Glutamatergic neuron (in vitro differentiated cells): Measurements from ENCODE around the gene ENOPH1. TPM values are rescaled to one million over a fixed set of nuclear protein-coding genes. Genes with fewer than 3 reads are reported as not detected.
A peak's percentile ranks its signal among the peaks of the same experiment; 100 is the strongest.
"Not testable (repeated sequence)": the region's sequence is repeated elsewhere in the genome, so short reads cannot be mapped to it uniquely, and the experiment has no call there.

Experiments
- DNase-seq: peaks from one replicate; pipeline ENCODE4 v3.0.0; 2022
- H3K27ac Mint-ChIP-seq: one replicate; pipeline ENCODE4 v1.8.0; 2020; ENCODE audit warnings: mild to moderate bottlenecking, mixed read lengths, inconsistent platforms; ENCODE audit not compliant: unreplicated experiment
- H3K27me3 Mint-ChIP-seq: one replicate; pipeline ENCODE4 v1.8.0; 2020; ENCODE audit warnings: mild to moderate bottlenecking, moderate library complexity, mixed read lengths, inconsistent platforms; ENCODE audit not compliant: unreplicated experiment
- H3K36me3 Mint-ChIP-seq: one replicate; pipeline ENCODE4 v1.8.0; 2020; ENCODE audit warnings: mild to moderate bottlenecking, mixed read lengths, inconsistent platforms; ENCODE audit not compliant: unreplicated experiment
- H3K4me1 Mint-ChIP-seq: one replicate; pipeline ENCODE4 v1.8.0; 2020; ENCODE audit warnings: mild to moderate bottlenecking, low read depth, mixed read lengths, inconsistent platforms; ENCODE audit not compliant: unreplicated experiment
- H3K4me3 Mint-ChIP-seq: one replicate; pipeline ENCODE4 v1.8.0; 2020; ENCODE audit warnings: mild to moderate bottlenecking, mixed read lengths, inconsistent platforms; ENCODE audit not compliant: unreplicated experiment
- H3K9me3 Mint-ChIP-seq: one replicate; pipeline ENCODE4 v1.8.0; 2020; ENCODE audit warnings: mild to moderate bottlenecking, moderate library complexity, mixed read lengths, inconsistent platforms; ENCODE audit not compliant: unreplicated experiment
- CTCF ChIP-seq: fragments of 200-600 bp; sonication (generic); IDR thresholded peaks from one replicate; pipeline ENCODE4 v1.5.0; 2021; ENCODE audit not compliant: partially characterized antibody, unreplicated experiment
- long read RNA-seq: library from polyadenylated mRNA; unstranded; transcript quantifications from one replicate; pipeline ENCODE4 v2.0.0, GENCODE V29; 2020; ENCODE audit not compliant: unreplicated experiment
- total RNA-seq: library from RNA; stranded (reverse); fragmentation: NEBNext Ultra II Directional; extraction: Animal tissue kit (Norgen Biotek cat#: 25700); gene quantifications from one replicate; pipeline ENCODE4 v1.2.1, GENCODE V29; 2021; ENCODE audit not compliant: unreplicated experiment

The ENOPH1 gene
- 26.9 TPM for total RNA-seq
- long read RNA-seq, transcript ENOPH1-201 (6 exons, 2,025 nt) = major isoform, 33 of 48 reads
- long read RNA-seq, transcript ENOPH1-203 (6 exons, 1,874 nt) = minor isoform, 5 of 48 reads
- long read RNA-seq, partial matches to known transcripts = 1 of 48 reads
- long read RNA-seq, other reads (novel, unspliced or antisense) = 5 of 48 reads

- no peak for TF ChIP-seq CTCF
- H3K9me3 Mint-ChIP-seq = peaks cover 27% of the 10 kb centered on the region
- H3K4me1 Mint-ChIP-seq = peaks cover 21% of the 10 kb centered on the region
- H3K4me3 Mint-ChIP-seq = peak within 1 kb of the TSS; percentile 99
- H3K27ac Mint-ChIP-seq = peak within 1 kb of the TSS; percentile 100
- peak; percentile 99 for DNase-seq
- peaks cover 9% of the 10 kb centered on the region for H3K27me3 Mint-ChIP-seq
- peaks cover 11% of the 10 kb centered on the region for H3K36me3 Mint-ChIP-seq
Observed at GRCh38 chr4:82430193-82430963, at the start of gene ENOPH1, which contains the start of gene HNRNPDL. ENOPH1 (plus strand) TSS chr4:82430590; CDS start chr4:82430830, 240 bp downstream. HNRNPDL (minus strand) TSS chr4:82430462; CDS start chr4:82429690, 772 bp downstream.

- peaks cover 4% of the 10 kb centered on the region for H3K4me1 Mint-ChIP-seq
- DNase-seq = no peak
- no peak overlapping the region for H3K27ac Mint-ChIP-seq
- H3K9me3 Mint-ChIP-seq = peaks cover 5% of the 10 kb centered on the region
- no peak overlapping the region for H3K4me3 Mint-ChIP-seq
- peaks cover 2% of the 10 kb centered on the region for H3K27me3 Mint-ChIP-seq
- TF ChIP-seq CTCF = no peak
- peaks cover 12% of the 10 kb centered on the region for H3K36me3 Mint-ChIP-seq
Observed at GRCh38 chr4:82380831-82381230, 49.6 kb upstream of the ENOPH1 start.

- TF ChIP-seq CTCF = no peak
- H3K4me1 Mint-ChIP-seq = peaks cover 2% of the 10 kb centered on the region
- H3K9me3 Mint-ChIP-seq = peaks cover 6% of the 10 kb centered on the region
- no peak overlapping the region for H3K4me3 Mint-ChIP-seq
- peaks cover 2% of the 10 kb centered on the region for H3K27me3 Mint-ChIP-seq
- H3K36me3 Mint-ChIP-seq = peaks cover 14% of the 10 kb centered on the region
- DNase-seq = no peak
- no peak overlapping the region for H3K27ac Mint-ChIP-seq
Observed at GRCh38 chr4:82381235-82381634, 49.2 kb upstream of the ENOPH1 start.

DNA sequence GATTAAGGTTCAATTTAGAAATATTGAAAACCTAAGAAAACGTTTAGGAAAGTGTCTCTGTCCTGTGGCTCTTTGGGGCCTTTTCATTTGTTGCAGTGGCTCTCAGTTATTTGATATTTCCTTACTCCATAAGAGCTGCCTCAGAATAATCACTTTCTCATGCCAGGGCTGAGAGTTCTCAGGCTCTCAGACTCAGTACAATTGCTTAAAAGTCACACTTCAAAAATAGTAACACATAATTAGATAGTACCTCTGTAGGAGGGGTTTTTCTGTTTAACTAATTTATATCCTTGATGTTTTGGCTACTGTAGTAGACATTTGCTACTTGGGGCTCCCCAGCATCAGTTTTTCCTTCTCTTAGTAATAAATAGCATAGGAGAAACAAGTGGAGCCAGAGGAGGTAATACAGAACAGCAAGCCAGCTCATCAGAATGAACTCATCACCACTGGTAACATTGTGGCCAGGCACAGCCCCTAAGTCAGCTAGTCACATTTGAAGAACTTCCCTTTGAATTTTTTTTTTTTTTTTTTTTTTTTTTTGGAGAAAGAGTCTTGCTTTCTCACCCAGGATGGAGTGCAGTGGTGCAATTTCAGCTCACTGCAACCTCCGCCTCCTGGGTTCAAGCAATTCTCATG lies 48.6 kb upstream of the ENOPH1 start:
- no peak overlapping the region for H3K4me3 Mint-ChIP-seq
- H3K9me3 Mint-ChIP-seq = peaks cover 9% of the 10 kb centered on the region
- no peaks in the 10 kb centered on the region for H3K27me3 Mint-ChIP-seq
- no peaks in the 10 kb centered on the region for H3K4me1 Mint-ChIP-seq
- no peak for DNase-seq
- no peak for TF ChIP-seq CTCF
- H3K27ac Mint-ChIP-seq = no peak overlapping the region
- peaks cover 14% of the 10 kb centered on the region for H3K36me3 Mint-ChIP-seq

DNA sequence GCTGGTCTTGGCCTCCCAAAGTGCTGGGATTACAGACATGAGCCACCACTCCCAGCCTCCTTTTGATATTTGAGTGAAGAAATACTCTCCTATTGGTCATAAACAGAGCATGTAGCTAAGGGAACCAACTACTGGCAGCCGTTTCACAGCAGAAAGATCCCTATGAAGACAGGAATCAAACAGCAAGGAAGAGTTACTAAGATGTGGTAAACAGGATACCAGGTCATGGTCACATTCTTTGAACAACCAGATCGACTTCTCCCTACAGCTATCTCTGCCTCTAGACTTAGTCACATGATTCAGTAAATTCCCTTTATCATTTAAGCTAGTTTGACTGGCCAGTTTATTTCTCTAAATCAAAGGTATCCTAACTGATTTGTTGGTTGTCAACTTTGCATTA lies 47.6 kb upstream of the ENOPH1 start:
- H3K36me3 Mint-ChIP-seq = peaks cover 12% of the 10 kb centered on the region
- H3K27me3 Mint-ChIP-seq = no peaks in the 10 kb centered on the region
- TF ChIP-seq CTCF = no peak
- H3K27ac Mint-ChIP-seq = no peak overlapping the region
- no peaks in the 10 kb centered on the region for H3K4me1 Mint-ChIP-seq
- peaks cover 9% of the 10 kb centered on the region for H3K9me3 Mint-ChIP-seq
- H3K4me3 Mint-ChIP-seq = no peak overlapping the region
- no peak for DNase-seq

DNA sequence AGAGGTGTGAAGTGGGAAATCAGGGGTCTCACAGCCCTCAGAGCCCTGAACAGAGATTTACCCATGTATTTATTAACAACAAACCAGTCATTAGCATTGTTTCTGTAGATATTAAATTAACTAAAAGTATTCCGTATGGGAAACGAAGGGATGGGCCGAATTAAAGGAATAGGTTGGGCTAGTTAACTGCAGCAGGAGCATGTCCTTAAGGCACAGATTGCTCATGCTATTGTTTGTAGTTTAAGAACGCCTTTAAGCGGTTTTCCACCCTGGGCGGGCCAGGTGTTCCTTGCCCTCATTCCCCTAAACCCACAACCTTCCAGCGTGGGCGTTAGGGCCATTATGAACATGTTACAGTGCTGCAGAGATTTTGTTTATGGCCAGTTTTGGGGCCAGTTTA lies 44.1 kb upstream of the ENOPH1 start:
- H3K36me3 Mint-ChIP-seq = peaks cover 11% of the 10 kb centered on the region
- H3K9me3 Mint-ChIP-seq, H3K27ac Mint-ChIP-seq: not testable (repeated sequence)

More for the DNA sequence above, 44.1 kb upstream of the ENOPH1 start:
- DNase-seq, H3K4me1 Mint-ChIP-seq, H3K27me3 Mint-ChIP-seq, H3K4me3 Mint-ChIP-seq: not testable (repeated sequence)
